Measurements from ENCODE around the gene LDLRAD3.

Gene LDLRAD3

GRCh38 chr11:36211761-36212430 lies 268.0 kb downstream of the LDLRAD3 start:
- Histone ChIP-seq H3K9me3 (ENCODE audit: severe bottlenecking) (no peaks in the 10 kb centered on the region), H3K27me3 (ENCODE audit: insufficient read depth, low read depth, severe bottlenecking) (no peaks in the 10 kb centered on the region), H3K36me3 (no peaks in the 10 kb centered on the region), H3K4me3 (ENCODE audit: low read depth, low read length) (no peak overlapping the region), H3K27ac (no peak overlapping the region)
- no peak for DNase-seq
- no peak for TF ChIP-seq CTCF (IDR thresholded peaks at IDR 0.05; ENCODE audit: low read depth, low read length)

- no peaks in the 10 kb centered on the region for H3K27me3 ChIP-seq (ENCODE audit: insufficient read depth, low read depth, severe bottlenecking)
- no peak overlapping the region for H3K27ac ChIP-seq
- TF ChIP-seq CTCF (IDR thresholded peaks at IDR 0.05; ENCODE audit: low read depth, low read length) = no peak
- no peak for DNase-seq
- no peaks in the 10 kb centered on the region for H3K36me3 ChIP-seq
- no peak overlapping the region for H3K4me3 ChIP-seq (ENCODE audit: low read depth, low read length)
- no peaks in the 10 kb centered on the region for H3K9me3 ChIP-seq (ENCODE audit: severe bottlenecking)
Measured at GRCh38 chr11:36212564-36213392, 268.9 kb downstream of the LDLRAD3 start.

GRCh38 chr11:36213393-36213840 lies 269.6 kb downstream of the LDLRAD3 start:
- H3K36me3 ChIP-seq = no peaks in the 10 kb centered on the region
- H3K9me3 ChIP-seq (ENCODE audit: severe bottlenecking) = no peaks in the 10 kb centered on the region
- H3K4me3 ChIP-seq (ENCODE audit: low read depth, low read length) = no peak overlapping the region
- DNase-seq = no peak
- H3K27ac ChIP-seq = no peak overlapping the region
- no peaks in the 10 kb centered on the region for H3K27me3 ChIP-seq (ENCODE audit: insufficient read depth, low read depth, severe bottlenecking)
- TF ChIP-seq CTCF (IDR thresholded peaks at IDR 0.05; ENCODE audit: low read depth, low read length) = no peak

GRCh38 chr11:36214480-36214879 lies 270.6 kb downstream of the LDLRAD3 start:
- TF ChIP-seq CTCF (IDR thresholded peaks at IDR 0.05; ENCODE audit: low read depth, low read length) = no peak
- Histone ChIP-seq H3K27ac (no peak overlapping the region), H3K36me3 (no peaks in the 10 kb centered on the region), H3K4me3 (ENCODE audit: low read depth, low read length) (no peak overlapping the region), H3K27me3 (ENCODE audit: insufficient read depth, low read depth, severe bottlenecking) (no peaks in the 10 kb centered on the region), H3K9me3 (ENCODE audit: severe bottlenecking) (no peaks in the 10 kb centered on the region)
- no peak for DNase-seq

GRCh38 chr11:36214976-36215692 lies 271.3 kb downstream of the LDLRAD3 start:
- Histone ChIP-seq H3K9me3 (ENCODE audit: severe bottlenecking) (no peaks in the 10 kb centered on the region), H3K4me3 (ENCODE audit: low read depth, low read length) (no peak overlapping the region), H3K27me3 (ENCODE audit: insufficient read depth, low read depth, severe bottlenecking) (no peaks in the 10 kb centered on the region), H3K36me3 (no peaks in the 10 kb centered on the region; the same call in 1 of the 2 replicates), H3K27ac (no peak overlapping the region)
- no peak for TF ChIP-seq CTCF (IDR thresholded peaks at IDR 0.05; ENCODE audit: low read depth, low read length)
- no peak for DNase-seq

Measured in WERI-Rb-1 (cell line).